Kasumi-1 (cell line): ENCODE measurements around the gene EHD4.

ENCODE experiments used
- DNase-seq, 2 experiments: peaks; one replicate each; lab custom pipeline; 2025; lab: John Stamatoyannopoulos, UW

The EHD4 gene

GRCh38 chr15:41957021-41957897, 15.1 kb downstream of the EHD4 start:
- DNase-seq = no peak

- no peak for DNase-seq
Measured at GRCh38 chr15:41955807-41956525, 16.4 kb downstream of the EHD4 start.

GRCh38 chr15:41955100-41955499, 17.3 kb downstream of the EHD4 start:
- DNase-seq = no peak

- DNase-seq = no peak
Measured at GRCh38 chr15:41954036-41954435, 18.3 kb downstream of the EHD4 start.

- no peak for DNase-seq
Measured at GRCh38 chr15:41952013-41952563, 20.3 kb downstream of the EHD4 start.

GRCh38 chr15:41951571-41951970, 20.8 kb downstream of the EHD4 start:
- no peak for DNase-seq

- DNase-seq = no peak
Measured at GRCh38 chr15:41950489-41950888, 21.9 kb downstream of the EHD4 start.

GRCh38 chr15:41950127-41950483, 22.3 kb downstream of the EHD4 start:
- DNase-seq = no peak

GRCh38 chr15:41949401-41950126, 22.8 kb downstream of the EHD4 start:
- no peak for DNase-seq

- no peak for DNase-seq
Measured at GRCh38 chr15:41948490-41948889, 23.9 kb downstream of the EHD4 start.

- no peak for DNase-seq
Measured at GRCh38 chr15:41946970-41947369, 25.4 kb downstream of the EHD4 start.

GRCh38 chr15:41945731-41946130, 26.6 kb downstream of the EHD4 start:
- DNase-seq = no peak

- no peak for DNase-seq
Measured at GRCh38 chr15:41945221-41945620, 27.1 kb downstream of the EHD4 start.

GRCh38 chr15:41944313-41944940, 27.9 kb downstream of the EHD4 start:
- no peak for DNase-seq

- no peak for DNase-seq
Measured at GRCh38 chr15:41943543-41944312, 28.6 kb downstream of the EHD4 start.

- no peak for DNase-seq
Measured at GRCh38 chr15:41942886-41943285, 29.5 kb downstream of the EHD4 start.

GRCh38 chr15:41941644-41942415, 30.5 kb downstream of the EHD4 start:
- DNase-seq = no peak

GRCh38 chr15:41940441-41940857, 31.9 kb downstream of the EHD4 start:
- no peak for DNase-seq

- DNase-seq = no peak
Measured at GRCh38 chr15:41939986-41940385, 32.4 kb downstream of the EHD4 start.

GRCh38 chr15:41937568-41937923, 34.8 kb downstream of the EHD4 start:
- DNase-seq = no peak
